NCI-H69 (cell line): Measurements from ENCODE around the gene CIROP.
A peak's percentile ranks its signal among the peaks of the same experiment; 100 is the strongest.

Source experiments
- DNase-seq: peaks from one replicate; lab custom pipeline; 2025; lab: John Stamatoyannopoulos, UW

CIROP gene

DNA sequence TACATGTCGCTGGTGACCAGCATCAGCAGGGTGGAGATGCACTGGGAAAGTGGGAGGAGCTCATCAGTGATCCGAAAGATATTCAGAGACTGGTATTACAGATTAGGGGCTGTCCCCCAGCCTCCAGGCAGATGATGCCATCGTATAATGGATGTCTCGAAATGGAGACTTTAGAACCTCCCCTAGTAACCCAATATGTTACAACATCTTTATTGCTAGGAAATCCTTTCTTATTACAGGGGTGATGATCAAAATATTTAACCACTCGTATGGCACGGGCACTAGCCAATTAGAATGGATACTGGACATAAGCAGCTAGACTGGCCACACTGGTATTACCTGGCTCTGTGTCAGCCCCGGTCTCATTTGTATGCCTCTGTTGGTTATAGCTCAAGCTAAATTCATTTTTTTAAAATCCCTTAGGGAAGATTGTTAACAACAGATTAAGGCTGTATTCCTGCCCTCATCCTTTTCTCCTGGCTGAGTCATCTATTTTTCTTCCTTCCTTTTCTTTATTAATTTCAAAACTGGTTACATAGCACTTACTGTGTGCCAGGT lies 25.0 kb upstream of the CIROP start:
- no peak for DNase-seq

DNA sequence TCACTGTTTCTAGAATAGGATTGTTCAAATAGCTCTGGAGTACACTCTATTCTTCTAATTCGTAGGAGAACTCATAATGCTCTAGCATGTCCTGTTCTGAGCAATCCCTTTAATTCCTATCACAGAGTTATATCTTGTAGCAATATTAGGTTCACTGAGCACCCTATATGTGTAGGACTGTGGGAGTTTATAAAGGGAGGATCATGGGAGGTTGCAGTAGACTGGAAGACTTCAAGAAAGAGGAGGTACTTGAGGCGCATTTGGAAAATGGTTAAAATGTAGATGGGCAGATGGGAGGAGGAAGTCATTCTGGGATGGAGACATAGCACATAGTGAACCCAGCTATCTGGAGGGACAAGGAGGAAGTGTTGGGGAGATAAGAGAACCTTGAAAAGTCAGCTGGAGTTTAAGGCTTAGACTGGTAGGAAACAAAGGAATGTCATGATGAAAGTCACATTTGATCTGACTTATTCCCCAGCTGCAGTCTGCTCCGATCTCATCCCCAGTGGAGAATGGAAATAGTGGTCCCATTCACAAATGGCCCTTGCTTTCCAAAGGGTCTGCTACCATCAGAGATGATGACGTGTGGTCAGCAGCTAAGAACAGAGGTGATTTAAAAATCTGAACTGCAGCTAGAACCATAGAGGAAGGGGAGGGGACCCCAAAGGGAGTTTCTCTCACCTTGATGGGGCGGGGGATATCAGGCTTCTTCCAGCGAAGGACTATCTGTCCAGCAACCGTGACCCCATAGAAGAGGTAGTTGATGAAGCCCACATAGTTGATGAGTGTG lies 24.4 kb upstream of the CIROP start:
- no peak for DNase-seq

DNA sequence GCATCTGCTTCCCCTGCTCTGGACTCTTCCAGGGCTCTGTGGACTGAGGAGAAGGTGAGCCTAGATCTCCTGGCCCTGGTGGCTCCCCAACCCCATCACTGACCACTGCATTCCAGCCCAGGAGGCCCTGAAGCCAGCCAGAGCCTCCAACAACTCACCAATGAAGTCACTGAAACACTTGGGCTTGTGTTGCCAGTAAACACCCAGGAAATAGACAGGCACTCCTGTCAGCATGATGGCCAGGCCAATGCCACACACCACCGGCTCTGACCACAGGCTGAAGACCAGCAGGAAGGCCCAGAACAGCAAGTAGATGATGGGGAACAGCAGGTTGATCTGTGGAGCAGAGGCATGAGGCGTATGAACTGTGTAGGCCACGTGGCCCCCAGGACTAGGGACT lies 23.1 kb upstream of the CIROP start:
- DNase-seq = no peak

DNA sequence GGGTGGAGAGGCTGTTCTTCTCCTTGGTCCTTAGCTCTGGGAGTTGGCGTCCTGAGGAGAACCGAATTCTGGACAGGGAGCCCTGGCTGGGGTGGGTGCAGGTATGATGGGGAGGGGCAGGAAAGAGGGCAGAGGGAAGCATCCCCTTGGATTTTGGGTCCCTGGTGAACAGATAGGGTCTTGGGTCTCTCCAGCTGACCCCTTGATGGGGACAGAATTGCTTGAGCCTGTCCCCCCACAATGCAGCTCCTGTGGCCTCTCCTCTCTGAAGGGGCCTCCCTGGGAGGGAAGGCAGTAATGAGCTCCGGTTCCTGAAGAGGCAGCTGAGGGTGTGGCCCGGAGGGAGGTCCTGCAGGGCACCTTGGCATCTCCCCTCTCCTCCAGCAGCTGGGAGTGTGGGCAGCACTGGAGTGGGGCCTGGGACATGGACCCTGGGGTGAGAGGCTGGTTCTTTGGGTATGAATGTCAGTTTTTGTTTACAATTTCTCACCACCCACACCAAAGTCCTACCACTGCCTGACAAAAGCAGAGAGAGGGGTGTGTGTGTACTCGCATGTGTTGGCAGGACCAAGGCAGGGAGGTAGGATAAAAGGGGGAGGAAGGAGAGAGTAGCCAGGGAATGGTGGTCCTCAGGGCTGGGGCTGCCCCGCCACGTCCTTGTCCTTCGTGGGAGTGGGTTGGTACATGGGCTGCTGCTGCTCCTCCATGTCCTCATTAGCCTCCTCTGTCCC lies 21.9 kb upstream of the CIROP start:
- DNase-seq = no peak

DNA sequence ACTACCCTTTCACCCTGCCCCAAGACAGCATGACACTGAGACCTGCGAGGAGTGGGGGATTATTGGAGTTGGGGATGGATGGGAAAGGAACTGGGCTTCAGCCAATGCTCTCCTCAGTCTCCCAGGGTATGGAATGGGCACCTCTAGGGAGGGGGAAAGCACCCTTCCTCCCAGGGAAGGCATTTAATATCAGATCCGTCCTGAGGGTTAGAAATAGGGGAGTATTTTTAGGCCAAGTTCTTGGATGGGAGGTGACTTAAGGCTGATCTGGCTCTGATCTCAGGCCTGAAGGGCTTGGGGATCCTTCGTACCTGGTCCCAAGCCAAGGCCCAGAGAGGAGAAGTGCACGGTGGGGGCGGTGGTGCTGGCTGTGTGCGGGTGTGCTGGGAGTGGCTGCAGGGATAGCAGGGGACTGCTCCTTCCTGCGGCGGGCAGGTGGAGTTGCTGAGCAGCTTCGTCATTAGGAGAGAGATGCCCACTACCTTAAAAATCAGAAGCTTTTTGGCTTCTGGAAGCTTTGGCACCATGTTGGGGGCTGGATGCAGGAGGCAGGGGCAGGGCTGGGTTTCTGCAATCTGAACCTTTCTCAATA lies 21.2 kb upstream of the CIROP start:
- DNase-seq = no peak

DNA sequence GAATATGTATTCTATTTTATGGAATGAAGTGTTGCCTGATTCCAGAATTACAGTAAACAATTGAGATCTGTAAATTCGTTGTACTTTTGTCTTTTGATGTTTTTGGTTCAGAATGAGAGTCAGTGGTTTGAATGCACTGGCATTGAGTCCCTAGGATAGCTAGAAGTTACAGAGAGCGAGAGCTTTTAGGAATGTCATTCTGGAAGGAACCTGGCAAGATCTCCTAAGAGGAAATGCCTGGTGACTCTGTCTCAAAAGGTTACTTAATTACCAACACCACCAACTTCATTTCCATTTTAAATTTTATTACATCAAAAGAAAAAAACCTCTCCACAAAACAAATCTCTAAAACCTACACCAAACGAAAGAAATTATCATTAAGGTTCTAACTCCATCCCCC lies 20.2 kb upstream of the CIROP start:
- no peak for DNase-seq

DNA sequence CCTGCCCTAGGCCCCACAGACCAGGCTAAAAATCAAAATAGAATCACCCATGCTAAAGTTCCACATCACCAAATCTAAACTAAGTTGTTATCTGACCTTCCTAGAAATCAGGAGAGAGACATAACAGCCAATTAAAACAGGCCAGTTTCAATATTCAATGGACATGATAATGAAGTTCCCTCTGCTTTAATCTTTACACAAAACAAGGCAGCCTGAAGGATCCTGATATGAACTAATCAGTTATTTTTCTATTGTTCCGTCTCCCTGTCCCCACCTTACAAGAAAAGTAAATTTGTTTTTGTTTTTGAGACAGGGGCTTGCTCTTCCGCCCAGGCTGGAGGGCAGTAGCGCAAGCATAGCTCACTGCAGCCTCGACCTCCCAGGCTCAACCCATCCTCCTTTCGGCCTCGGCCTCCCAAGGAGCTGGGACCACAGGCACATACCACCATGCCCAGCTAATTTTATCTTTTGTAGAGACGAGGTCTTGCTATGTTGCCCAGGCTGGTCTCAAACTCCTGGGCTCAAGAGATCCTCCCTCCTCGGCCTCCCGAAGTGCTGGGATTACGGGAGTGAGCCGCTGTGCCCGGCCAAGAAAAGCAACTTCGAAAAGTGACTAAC lies 19.7 kb upstream of the CIROP start:
- DNase-seq = no peak

DNA sequence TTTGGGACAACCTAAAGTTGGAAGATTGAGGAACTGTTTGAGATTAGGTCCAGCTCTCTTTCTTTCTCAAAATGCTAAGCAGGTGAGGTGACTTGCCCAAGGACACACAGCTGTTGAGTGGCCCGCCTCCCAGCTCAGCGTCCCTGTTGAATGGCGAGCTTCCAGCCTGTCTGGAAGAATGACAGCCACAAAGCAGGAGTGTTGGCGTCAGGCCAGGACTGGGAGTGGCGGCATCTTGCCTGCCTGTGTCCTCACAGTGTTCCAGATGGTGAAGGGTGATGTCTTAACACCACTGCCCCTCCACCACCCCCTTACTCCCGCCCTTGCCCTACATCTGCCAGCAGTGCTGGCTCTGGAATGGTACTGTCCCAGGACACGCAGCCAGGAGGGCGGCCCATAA lies 18.6 kb upstream of the CIROP start:
- peak; percentile 92 for DNase-seq

DNA sequence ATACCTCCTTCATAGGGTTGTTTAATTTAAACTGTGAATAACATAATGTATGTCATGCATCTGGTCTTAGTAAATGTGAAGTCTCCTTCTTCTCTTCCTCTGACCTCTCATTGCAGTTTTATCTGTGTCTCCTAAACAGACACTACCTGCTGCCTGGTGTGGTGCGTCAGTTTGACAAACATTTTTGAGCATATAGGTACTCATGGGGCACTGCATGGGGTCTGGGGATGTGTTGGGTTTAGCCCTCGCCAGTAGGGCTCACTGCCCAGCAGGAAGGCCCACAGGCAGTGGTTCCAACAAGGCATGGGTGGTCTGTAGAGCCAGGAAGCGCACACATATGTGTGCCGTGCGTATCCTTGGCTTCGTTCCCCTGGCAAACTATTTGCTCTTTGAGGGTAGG lies 17.3 kb upstream of the CIROP start:
- DNase-seq = no peak

DNA sequence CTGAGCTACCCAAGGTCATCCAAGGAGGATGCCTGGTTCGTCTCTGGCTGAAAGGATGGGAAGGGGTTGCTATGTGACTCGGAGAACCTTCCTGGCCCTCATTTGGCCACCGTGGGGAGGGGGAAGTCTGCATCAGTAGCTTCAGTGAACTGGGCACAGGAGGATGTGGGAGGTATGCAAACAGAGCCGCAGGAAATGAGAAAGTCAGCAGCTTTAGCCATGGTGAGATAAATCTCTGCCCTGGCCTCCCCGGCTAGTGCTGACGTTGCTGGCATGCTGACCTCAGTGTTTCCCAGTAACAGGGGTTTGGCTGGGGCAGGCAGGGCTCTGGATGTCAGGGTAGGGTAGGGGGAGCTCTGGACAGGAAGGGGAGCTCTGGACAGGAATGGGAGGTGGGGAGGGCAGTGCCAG lies 16.6 kb upstream of the CIROP start:
- peak; percentile 41 for DNase-seq

DNA sequence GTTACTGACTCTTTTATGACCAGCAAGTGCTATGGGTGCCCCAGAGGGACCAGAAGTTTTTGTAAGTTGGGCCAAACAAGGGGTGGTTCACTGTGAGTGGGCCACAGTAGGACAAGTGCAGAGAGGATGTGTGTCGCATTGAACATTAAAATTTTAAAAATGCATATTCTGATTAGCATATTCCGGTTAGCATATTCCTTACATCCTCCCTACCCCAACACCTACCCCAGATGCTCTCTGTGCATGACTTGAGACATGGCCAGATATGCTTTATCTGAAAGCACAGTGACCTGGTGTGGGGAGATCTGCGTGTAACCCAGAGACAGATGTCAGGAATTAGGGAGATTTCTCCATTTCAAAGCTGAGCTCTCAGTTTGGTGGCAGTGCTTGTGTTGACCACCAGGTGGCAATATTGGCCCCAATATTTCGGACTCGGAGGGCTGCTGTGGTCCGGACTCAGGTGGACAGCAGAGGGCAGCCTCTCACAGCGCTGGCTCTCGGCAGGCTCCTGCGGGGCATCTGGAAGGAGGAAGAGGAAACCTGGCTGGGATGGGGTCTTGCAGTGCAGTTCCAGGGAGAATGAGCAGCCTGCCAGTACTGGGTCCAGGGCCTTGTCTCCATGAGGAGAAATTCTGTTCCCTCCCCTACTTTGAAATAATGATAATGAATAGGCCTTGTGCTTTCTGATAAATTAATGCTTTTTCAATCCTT lies 15.9 kb upstream of the CIROP start:
- peak; percentile 91 for DNase-seq

DNA sequence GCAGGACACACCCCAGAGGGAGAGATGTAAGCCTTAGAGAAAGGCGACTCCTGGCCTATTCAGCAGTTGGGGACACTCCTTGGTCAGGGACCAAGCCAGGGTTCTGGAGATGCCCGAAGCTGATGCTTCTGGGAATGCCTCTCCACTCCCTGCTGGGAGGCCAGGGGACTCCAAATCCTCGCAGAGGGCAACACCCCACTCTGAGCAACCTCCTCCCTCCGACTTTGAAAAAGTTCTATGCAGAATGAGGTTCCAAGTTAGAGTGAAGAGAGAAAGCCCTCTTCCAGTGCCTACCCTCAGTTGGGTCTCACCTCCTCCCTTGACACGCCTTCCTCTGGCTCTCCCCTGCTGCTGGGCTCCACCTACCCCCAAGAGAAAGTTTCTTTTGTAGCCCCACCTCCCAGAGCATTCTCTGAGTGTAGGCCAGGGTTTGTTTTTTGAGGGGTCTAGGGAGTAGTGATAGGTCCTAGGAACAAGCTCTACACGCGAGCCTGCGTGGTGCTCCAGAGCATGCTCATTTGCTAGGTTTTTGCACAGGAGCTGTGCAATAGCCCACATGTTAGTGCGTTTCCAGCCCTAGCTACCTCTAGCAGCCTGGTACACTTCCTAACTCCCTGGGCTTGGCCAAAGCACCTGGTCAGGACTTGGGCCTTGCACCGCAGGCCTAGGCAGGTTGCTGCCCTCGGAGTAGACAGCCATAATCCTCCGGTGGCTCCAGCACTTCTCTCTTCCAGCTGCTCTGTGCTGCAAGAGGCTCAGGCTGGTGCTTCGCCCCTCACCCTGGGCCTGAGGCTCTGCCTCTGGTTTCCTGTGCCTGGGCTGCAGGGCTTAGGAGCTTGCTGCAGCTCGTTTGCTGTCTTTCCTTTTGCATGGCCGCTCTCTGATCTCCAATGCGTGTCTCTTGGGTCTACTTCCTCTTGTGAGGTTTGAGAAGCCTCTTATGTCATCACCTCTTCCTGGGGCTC lies 14.9 kb upstream of the CIROP start:
- no peak for DNase-seq

DNA sequence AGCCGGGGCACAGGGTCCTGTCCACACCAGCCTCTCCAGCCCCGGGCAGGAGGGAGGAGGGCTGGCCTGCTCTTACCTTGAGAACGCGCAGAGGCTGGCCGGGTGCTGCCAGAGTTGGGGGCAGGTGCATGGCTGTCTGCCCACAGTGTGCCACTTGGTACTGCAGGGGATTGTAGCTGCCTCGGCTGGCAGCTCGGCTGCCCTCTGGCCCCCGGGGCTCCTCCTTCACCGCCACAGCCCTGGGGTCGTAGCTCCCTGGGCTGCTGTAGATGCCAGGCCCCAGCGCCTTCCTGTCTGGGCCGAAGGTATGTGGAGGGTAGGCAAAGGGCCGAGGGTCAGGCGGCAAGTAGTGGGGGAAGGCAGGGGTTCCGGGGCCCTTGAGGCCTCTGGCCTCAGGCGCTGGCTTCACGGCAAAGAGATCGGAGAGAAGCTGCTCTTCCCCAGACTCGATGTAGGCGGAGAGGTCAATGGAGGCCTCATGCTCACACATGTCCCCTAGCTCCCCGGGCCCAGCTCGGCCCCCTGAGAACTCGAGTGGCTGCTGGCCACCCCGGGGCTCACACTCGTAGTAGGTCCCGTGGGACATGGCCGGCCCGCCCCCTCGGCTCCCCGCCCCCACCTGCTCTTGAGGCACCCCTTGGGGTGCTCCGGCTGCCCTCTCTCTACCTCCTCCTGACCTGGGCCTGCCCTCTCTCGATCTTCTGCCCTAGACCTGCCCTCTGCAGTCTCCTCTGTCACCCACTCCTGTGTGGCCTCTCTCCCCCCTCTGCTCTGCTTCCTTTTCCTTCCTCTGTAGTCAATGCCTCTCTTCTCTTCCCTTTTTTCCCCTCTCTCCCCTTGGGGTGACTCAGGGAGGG lies 13.9 kb upstream of the CIROP start, which contains the start of gene CEBPE:
CEBPE (minus strand) TSS at position 750 of the 857 bp plus-strand sequence; CDS start at position 586, 164 bp downstream.
- DNase-seq = no peak

DNA sequence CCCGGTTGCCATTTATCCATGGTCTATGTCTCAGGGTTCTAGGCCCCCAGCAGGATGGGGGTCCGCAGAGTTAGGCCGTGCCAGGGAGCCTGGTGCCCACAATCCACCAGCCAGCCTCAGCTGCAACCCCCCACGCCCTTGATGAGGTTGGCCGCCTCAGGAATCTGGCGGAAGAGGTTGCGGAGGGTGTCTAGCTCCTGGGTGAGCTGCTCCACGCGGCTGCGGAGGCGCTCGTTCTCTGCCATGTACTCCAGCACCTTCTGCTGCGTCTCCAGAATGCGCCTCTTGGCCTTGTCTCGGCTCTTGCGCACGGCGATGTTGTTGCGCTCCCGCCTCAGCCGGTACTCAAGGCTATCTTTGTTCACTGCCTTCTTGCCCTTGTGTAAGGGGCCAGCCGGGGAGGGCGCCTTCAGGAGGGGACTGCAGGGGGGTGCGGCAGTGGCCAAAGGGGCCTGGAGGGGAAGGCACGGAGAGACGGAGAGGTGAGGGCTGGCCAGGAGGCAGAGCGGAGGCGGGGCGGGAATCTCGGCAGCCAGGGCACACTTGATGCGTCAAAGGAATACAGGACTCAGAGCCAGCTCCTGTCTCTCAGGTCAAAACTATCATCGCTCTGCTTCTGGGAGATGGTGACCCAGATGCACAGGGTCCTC lies 12.7 kb upstream of the CIROP start:
- DNase-seq = no peak

DNA sequence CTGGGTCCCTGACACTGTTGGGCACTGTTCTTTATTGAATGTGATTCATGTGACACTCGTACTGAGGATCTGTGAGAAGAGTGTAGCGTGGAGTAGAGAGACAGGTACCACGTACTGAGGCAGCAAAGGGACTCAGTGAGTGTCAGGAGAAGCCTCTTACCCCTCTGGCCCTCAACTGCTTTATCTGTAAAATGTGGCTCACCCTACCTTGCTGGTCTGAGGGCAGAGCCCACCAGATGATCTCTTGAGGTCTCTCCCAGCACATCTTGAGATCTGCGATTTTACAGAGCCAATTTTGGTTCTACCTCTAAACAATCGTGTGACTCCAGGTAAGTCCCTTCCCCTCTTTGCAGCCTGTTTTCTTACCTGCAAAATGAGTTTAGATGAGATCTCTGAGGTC lies 11.1 kb upstream of the CIROP start:
- DNase-seq = no peak

DNA sequence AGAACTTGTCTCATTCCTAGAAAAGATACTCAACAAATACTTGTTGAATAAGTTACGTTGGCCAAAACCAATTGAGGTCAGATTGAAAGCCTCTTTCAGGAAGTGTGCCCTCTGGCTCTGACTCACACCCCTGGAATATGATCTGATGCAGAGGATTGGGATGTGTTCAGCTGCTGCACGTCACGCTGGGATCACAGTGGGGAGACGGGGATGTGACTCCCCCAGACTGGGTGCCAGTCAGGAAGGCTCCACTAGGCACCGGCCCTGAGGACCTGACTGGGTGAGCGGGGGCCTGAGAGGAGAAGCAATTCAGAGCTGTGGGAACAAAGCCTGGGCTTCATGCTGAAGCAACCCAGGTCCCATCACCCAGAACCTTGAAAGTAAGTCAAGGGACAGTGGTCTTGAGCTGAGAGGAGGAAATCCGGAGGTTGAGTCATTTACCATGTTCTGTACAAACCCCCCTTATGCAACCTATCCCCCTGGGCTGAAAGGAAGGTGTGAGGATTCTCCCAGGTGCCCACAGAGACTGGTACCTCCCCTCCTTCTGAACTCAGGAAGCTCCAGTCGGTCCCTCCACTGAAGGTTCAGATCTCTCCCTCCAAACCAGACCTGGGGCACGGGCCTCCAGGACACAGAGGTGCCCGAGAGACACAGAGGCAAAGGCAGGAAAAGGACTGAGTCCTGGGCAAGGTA lies 10.4 kb upstream of the CIROP start:
- peak; percentile 17 for DNase-seq

DNA sequence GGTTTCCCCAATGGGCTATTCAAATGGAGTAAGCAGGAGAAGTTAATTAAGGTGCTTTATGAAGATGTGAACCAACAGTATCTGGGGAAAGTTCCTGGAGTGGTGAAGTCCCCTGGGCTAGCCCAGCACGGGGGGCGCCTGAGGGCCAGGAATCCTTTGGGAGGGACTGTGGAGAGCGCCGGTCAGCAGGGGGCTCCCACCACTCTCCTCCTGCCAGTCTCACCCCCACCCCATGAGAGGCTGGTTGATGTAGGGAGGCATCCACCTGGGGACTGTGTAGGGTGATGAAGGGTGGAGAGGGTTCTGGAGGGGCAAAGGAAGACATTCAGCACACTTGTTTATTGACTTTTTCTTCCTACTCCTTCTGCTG lies 9.9 kb upstream of the CIROP start:
- no peak for DNase-seq

DNA sequence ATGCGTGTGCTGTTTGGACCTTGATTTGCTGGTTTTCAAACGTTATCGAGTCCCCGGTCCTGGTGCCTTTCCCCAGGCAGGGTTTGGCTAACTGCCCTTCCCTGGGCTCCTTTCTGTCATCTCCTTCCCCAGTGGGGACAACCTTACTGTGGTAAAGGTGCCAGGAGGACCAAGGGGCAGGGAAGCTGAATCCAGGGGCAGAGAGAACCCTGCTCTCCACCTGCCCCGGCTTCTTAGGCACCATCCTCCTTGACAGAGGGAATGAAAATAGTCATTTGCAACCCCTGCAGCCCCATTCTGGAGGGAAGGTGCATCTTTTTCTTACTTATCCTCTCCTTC lies 9.3 kb upstream of the CIROP start:
- DNase-seq = no peak
